GM23338 (cell line): ENCODE data around the gene SLC12A7. TPM values are rescaled to one million over a fixed set of nuclear protein-coding genes. Genes with fewer than 3 reads are reported as not detected.

ENCODE experiments used
- ATAC-seq: fragments of 200-7000 bp; cut with Tn5 transposase; 3 replicates; pipeline ENCODE4 v1.9.1; 2020
- DNase-seq: peaks from one replicate; pipeline ENCODE4 v3.0.0-alpha.2; 2015; ENCODE audit warnings: low spot score
- H2AFZ ChIP-seq: fragments of 200-600 bp; sonication (generic); 2 replicates; pipeline ENCODE4 v1.8.0; 2016; ENCODE audit warnings: antibody characterized with exemption, mild to moderate bottlenecking, moderate library complexity
- H3F3A ChIP-seq: fragments of 200-600 bp; sonication (generic); replicated peaks from 2 replicates; pipeline ENCODE4 v1.8.0; 2017; ENCODE audit warnings: antibody characterized with exemption, mixed run types, low read depth
- H3K27ac ChIP-seq: fragments of 200-600 bp; sonication (generic); 2 replicates; pipeline ENCODE4 v1.6.1; 2016; ENCODE audit warnings: low read depth
- H3K27me3 ChIP-seq: fragments of 200-600 bp; sonication (generic); 2 replicates; pipeline ENCODE4 v1.8.0; 2016; ENCODE audit warnings: mild to moderate bottlenecking, mixed run types, moderate library complexity; ENCODE audit not compliant: insufficient read depth
- H3K36me3 ChIP-seq: fragments of 200-600 bp; sonication (generic); 2 replicates; pipeline ENCODE4 v1.8.0; 2016; ENCODE audit warnings: mild to moderate bottlenecking; ENCODE audit not compliant: insufficient read depth
- H3K4me1 ChIP-seq: fragments of 200-600 bp; sonication (generic); 2 replicates; pipeline ENCODE4 v1.8.0; 2016; ENCODE audit warnings: mild to moderate bottlenecking, moderate library complexity; ENCODE audit not compliant: insufficient read depth
- H3K4me2 ChIP-seq: fragments of 200-600 bp; sonication (generic); 2 replicates; pipeline ENCODE4 v1.7.1; 2017; ENCODE audit warnings: mixed run types
- H3K4me3 ChIP-seq: fragments of 200-600 bp; sonication (generic); 2 replicates; pipeline ENCODE4 v1.6.1; 2016; ENCODE audit warnings: mixed run types
- H3K79me2 ChIP-seq: fragments of 200-600 bp; sonication (generic); replicated peaks from 2 replicates; pipeline ENCODE4 v1.8.0; 2017; ENCODE audit warnings: mild to moderate bottlenecking; ENCODE audit not compliant: insufficient read depth
- H3K9me2 ChIP-seq: fragments of 200-600 bp; sonication (generic); 2 replicates; pipeline ENCODE4 v1.8.0; 2017; ENCODE audit not compliant: insufficient read depth
- H4K20me1 ChIP-seq: fragments of 200-600 bp; sonication (generic); replicated peaks from 2 replicates; pipeline ENCODE4 v1.8.0; 2017; ENCODE audit warnings: mild to moderate bottlenecking; ENCODE audit not compliant: insufficient read depth
- H3K27ac Mint-ChIP-seq: 2 replicates; pipeline ENCODE4 v1.8.0; 2020; ENCODE audit warnings: inconsistent platforms, mild to moderate bottlenecking, moderate library complexity, mixed read lengths
- H3K27me3 Mint-ChIP-seq: 3 replicates; pipeline ENCODE4 v1.8.0; 2022; ENCODE audit warnings: low read depth, mild to moderate bottlenecking, moderate library complexity, mixed read lengths, inconsistent platforms; ENCODE audit not compliant: insufficient read depth, poor library complexity
- H3K36me3 Mint-ChIP-seq: 3 replicates; pipeline ENCODE4 v1.8.0; 2021; ENCODE audit warnings: low read depth, mild to moderate bottlenecking, inconsistent platforms, moderate library complexity, mixed read lengths
- H3K4me1 Mint-ChIP-seq: 3 replicates; pipeline ENCODE4 v1.8.0; 2020; ENCODE audit warnings: mild to moderate bottlenecking, inconsistent platforms, mixed read lengths
- H3K4me3 Mint-ChIP-seq: 3 replicates; pipeline ENCODE4 v1.8.0; 2021; ENCODE audit warnings: moderate library complexity, mild to moderate bottlenecking, inconsistent platforms, mixed read lengths
- H3K9me3 Mint-ChIP-seq: 3 replicates; pipeline ENCODE4 v1.8.0; 2020; ENCODE audit warnings: moderate library complexity, mild to moderate bottlenecking, inconsistent platforms, mixed read lengths
- CREB1 ChIP-seq: fragments of 250-450 bp; sonication (Bioruptor Pico); IDR thresholded peaks from 2 replicates; pipeline ENCODE4 v1.5.0; 2020; ENCODE audit warnings: low read depth, mild to moderate bottlenecking, moderate library complexity
- CTCF ChIP-seq, 2 experiments: fragments of 200-600 bp in 1 of 2; sonication (generic) in 1 of 2; conservative IDR thresholded peaks; 2 replicates each; pipeline versions ENCODE4 v1.5.1 to v1.6.1; 2016 to 2017; ENCODE audit warnings: antibody characterized with exemption in 2 of 2, low read depth in 2 of 2, mild to moderate bottlenecking in 2 of 2, moderate library complexity in 1 of 2
- EZH2 ChIP-seq: fragments of 200-600 bp; sonication (generic); IDR thresholded peaks from one replicate; pipeline ENCODE4 v1.8.0; 2017; ENCODE audit warnings: antibody characterized with exemption, mild to moderate bottlenecking, low read depth; ENCODE audit not compliant: unreplicated experiment
- EZH2phosphoT487 ChIP-seq: fragments of 200-600 bp; sonication (generic); IDR thresholded peaks from one replicate; pipeline ENCODE4 v1.8.1; 2018; ENCODE audit warnings: antibody characterized with exemption; ENCODE audit not compliant: unreplicated experiment
- JUNB ChIP-seq: IDR thresholded peaks from one replicate; pipeline ENCODE4 v1.6.1; 2016; ENCODE audit warnings: antibody characterized with exemption; ENCODE audit not compliant: unreplicated experiment
- NANOG ChIP-seq: IDR thresholded peaks from 2 replicates; pipeline ENCODE4 v1.6.1; 2016; ENCODE audit warnings: antibody characterized with exemption, borderline replicate concordance
- POLR2AphosphoS5 ChIP-seq: IDR thresholded peaks from 2 replicates; pipeline ENCODE4 v1.6.1; 2016; ENCODE audit warnings: antibody characterized with exemption, low read depth
- REST ChIP-seq: IDR thresholded peaks from one replicate; pipeline ENCODE4 v1.6.1; 2018; ENCODE audit warnings: antibody characterized with exemption; ENCODE audit not compliant: unreplicated experiment
- STAT1 ChIP-seq: IDR thresholded peaks from one replicate; pipeline ENCODE4 v1.6.1; 2016; ENCODE audit warnings: antibody characterized with exemption; ENCODE audit not compliant: unreplicated experiment
- ZNF114 ChIP-seq: fragments of 250-450 bp; sonication (Bioruptor Pico); IDR thresholded peaks from 2 replicates; pipeline ENCODE4 v1.5.0; 2020; ENCODE audit warnings: mild to moderate bottlenecking, moderate library complexity
- ZNF331 ChIP-seq: fragments of 250-450 bp; sonication (Bioruptor Pico); IDR thresholded peaks from 2 replicates; pipeline ENCODE4 v1.5.0; 2020; ENCODE audit warnings: low read depth, mild to moderate bottlenecking, moderate library complexity
- polyA plus RNA-seq: library from polyadenylated mRNA; unstranded; fragments of >200 nt; fragmentation: Nextera tagmentation; extraction: Ambion mirVana; gene quantifications from 2 replicates; pipeline ENCODE4 v1.2.1, GENCODE V29; 2016
- total RNA-seq: library from RNA; depleted of rRNA; stranded (reverse); fragments of >200 nt; shearing (Covaris generic); gene quantifications from 2 replicates; pipeline ENCODE4 v1.2.3, GENCODE V29; 2014
- TF ChIP-seq, protein P1 (sequence below): IDR thresholded peaks from 2 replicates; pipeline ENCODE4 v1.6.1; 2016; ENCODE audit warnings: antibody characterized with exemption
- TF ChIP-seq, protein P2 (sequence below): fragments of 250-450 bp; sonication (Bioruptor Pico); IDR thresholded peaks from 2 replicates; pipeline ENCODE4 v1.5.0; 2020; ENCODE audit warnings: mild to moderate bottlenecking, moderate library complexity

SLC12A7 gene
- total and polyA plus RNA-seq, 2 experiments from 2014 or later = 7.4 to 32.2 TPM

DNA sequence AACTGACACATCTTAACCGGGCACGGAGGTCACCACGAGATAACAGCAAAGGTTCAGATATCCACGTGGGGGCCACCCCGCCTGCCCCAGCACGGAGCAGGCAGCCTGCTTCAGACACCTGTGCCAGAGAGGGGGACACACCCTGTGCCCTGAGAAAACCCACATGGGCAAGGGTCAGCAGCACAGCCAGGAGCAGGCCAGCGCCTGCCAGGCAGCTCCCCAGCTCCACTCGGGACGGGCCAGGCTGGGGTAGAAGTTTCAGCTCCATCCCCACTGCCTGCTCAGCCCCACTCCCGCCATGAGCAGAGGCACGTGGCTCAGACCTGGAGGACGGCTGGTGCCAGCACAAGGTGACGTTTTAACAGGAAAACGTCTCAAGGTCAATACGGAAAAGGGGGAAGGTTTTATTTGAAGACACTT, 22.2 kb downstream of the SLC12A7 start:
- Histone ChIP-seq H3K4me1 (no peaks in the 10 kb centered on the region), H3K27ac (no peak overlapping the region), H3K9me2 (no peaks in the 10 kb centered on the region), H2AFZ (no peak overlapping the region), H4K20me1 (no peaks in the 10 kb centered on the region), H3K79me2 (no peaks in the 10 kb centered on the region), H3F3A (no peaks in the 10 kb centered on the region), H3K4me2 (no peak overlapping the region), H3K27me3 (no peaks in the 10 kb centered on the region), H3K36me3 (no peaks in the 10 kb centered on the region), H3K4me3 (no peak overlapping the region)
- Mint-ChIP-seq H3K27me3 (peaks cover 5% of the 10 kb centered on the region), H3K4me3 (no peak overlapping the region), H3K9me3 (no peaks in the 10 kb centered on the region), H3K36me3 (peaks cover 24% of the 10 kb centered on the region), H3K27ac (peak overlapping the region; percentile 27), H3K4me1 (peaks cover 5% of the 10 kb centered on the region; the same call in 2 of the 3 replicates)
- ATAC-seq (no peak), DNase-seq (no peak)
- TF ChIP-seq ZNF331 (CRISPR knock-in tag) (no peak), REST (no peak), CREB1 (no peak), NANOG (no peak), EZH2 (no peak), JUNB (no peak), ZNF114 (no peak), POLR2AphosphoS5 (no peak), STAT1 (no peak), EZH2phosphoT487 (no peak), CTCF (conservative IDR thresholded peaks at IDR 0.05; ENCODE audit: low read depth in 2 of 2) (no peak)
- TF ChIP-seq, protein P1, sequence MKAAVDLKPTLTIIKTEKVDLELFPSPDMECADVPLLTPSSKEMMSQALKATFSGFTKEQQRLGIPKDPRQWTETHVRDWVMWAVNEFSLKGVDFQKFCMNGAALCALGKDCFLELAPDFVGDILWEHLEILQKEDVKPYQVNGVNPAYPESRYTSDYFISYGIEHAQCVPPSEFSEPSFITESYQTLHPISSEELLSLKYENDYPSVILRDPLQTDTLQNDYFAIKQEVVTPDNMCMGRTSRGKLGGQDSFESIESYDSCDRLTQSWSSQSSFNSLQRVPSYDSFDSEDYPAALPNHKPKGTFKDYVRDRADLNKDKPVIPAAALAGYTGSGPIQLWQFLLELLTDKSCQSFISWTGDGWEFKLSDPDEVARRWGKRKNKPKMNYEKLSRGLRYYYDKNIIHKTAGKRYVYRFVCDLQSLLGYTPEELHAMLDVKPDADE = no peak
- TF ChIP-seq, protein P2, sequence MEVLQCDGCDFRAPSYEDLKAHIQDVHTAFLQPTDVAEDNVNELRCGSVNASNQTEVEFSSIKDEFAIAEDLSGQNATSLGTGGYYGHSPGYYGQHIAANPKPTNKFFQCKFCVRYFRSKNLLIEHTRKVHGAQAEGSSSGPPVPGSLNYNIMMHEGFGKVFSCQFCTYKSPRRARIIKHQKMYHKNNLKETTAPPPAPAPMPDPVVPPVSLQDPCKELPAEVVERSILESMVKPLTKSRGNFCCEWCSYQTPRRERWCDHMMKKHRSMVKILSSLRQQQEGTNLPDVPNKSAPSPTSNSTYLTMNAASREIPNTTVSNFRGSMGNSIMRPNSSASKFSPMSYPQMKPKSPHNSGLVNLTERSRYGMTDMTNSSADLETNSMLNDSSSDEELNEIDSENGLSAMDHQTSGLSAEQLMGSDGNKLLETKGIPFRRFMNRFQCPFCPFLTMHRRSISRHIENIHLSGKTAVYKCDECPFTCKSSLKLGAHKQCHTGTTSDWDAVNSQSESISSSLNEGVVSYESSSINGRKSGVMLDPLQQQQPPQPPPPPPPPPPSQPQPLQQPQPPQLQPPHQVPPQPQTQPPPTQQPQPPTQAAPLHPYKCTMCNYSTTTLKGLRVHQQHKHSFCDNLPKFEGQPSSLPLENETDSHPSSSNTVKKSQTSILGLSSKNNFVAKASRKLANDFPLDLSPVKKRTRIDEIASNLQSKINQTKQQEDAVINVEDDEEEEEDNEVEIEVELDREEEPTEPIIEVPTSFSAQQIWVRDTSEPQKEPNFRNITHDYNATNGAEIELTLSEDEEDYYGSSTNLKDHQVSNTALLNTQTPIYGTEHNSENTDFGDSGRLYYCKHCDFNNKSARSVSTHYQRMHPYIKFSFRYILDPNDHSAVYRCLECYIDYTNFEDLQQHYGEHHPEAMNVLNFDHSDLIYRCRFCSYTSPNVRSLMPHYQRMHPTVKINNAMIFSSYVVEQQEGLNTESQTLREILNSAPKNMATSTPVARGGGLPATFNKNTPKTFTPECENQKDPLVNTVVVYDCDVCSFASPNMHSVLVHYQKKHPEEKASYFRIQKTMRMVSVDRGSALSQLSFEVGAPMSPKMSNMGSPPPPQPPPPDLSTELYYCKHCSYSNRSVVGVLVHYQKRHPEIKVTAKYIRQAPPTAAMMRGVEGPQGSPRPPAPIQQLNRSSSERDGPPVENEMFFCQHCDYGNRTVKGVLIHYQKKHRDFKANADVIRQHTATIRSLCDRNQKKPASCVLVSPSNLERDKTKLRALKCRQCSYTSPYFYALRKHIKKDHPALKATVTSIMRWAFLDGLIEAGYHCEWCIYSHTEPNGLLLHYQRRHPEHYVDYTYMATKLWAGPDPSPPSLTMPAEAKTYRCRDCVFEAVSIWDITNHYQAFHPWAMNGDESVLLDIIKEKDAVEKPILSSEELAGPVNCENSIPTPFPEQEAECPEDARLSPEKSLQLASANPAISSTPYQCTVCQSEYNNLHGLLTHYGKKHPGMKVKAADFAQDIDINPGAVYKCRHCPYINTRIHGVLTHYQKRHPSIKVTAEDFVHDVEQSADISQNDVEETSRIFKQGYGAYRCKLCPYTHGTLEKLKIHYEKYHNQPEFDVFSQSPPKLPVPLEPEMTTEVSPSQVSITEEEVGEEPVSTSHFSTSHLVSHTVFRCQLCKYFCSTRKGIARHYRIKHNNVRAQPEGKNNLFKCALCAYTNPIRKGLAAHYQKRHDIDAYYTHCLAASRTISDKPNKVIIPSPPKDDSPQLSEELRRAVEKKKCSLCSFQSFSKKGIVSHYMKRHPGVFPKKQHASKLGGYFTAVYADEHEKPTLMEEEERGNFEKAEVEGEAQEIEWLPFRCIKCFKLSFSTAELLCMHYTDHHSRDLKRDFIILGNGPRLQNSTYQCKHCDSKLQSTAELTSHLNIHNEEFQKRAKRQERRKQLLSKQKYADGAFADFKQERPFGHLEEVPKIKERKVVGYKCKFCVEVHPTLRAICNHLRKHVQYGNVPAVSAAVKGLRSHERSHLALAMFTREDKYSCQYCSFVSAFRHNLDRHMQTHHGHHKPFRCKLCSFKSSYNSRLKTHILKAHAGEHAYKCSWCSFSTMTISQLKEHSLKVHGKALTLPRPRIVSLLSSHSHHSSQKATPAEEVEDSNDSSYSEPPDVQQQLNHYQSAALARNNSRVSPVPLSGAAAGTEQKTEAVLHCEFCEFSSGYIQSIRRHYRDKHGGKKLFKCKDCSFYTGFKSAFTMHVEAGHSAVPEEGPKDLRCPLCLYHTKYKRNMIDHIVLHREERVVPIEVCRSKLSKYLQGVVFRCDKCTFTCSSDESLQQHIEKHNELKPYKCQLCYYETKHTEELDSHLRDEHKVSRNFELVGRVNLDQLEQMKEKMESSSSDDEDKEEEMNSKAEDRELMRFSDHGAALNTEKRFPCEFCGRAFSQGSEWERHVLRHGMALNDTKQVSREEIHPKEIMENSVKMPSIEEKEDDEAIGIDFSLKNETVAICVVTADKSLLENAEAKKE (CRISPR knock-in tag) = no peak
